Naive thymus-derived CD8-positive, alpha-beta T cell (primary cell): ENCODE measurements around the gene PIK3C2B. TPM values are rescaled to one million over a fixed set of nuclear protein-coding genes. Genes with fewer than 3 reads are reported as not detected.

Source experiments
- ATAC-seq, 2 donors: fragments of 150-1000 bp; cut with Tn5 transposase in 1 of 2; sonication (Bioruptor Pico), chemical (Tn5 transposase) in 1 of 2; 1 replicate in 1 of 2; 2 replicates in 1 of 2; pipeline ENCODE4 v1.10.0; 2021; ENCODE audit warnings: mild to moderate bottlenecking in 2 of 2, moderate library complexity in 2 of 2
- POLR2A ChIA-PET: fragments of 350-600 bp; sonication (Branson Sonifier 250); formaldehyde crosslinking; loops from one replicate; lab custom pipeline; 2021; ENCODE audit warnings: antibody characterized with exemption; lab: Charles Lee
- DNase-seq, 10 donors: peaks; one replicate each; pipeline versions ENCODE4 v3.0.0 to v3.0.0-alpha.2; 2020 to 2022
- H3K27ac Mint-ChIP-seq, 10 donors: one replicate each; pipeline ENCODE4 v1.8.0; 2020 to 2022; ENCODE audit warnings: mild to moderate bottlenecking in 10 of 10, mixed read lengths in 10 of 10, moderate library complexity in 4 of 10, inconsistent platforms in 1 of 10
- H3K27me3 Mint-ChIP-seq, 5 donors: one replicate each; pipeline ENCODE4 v1.8.0; 2021 to 2022; ENCODE audit warnings: mixed read lengths in 5 of 5
- H3K36me3 Mint-ChIP-seq, 3 donors: one replicate each; pipeline ENCODE4 v1.8.0; 2020 to 2022; ENCODE audit warnings: mixed read lengths in 3 of 3, mild to moderate bottlenecking in 2 of 3, inconsistent platforms in 1 of 3
- H3K4me1 Mint-ChIP-seq, 4 donors: one replicate each; pipeline ENCODE4 v1.8.0; 2021 to 2022; ENCODE audit warnings: mixed read lengths in 4 of 4
- H3K4me3 Mint-ChIP-seq, 10 donors: one replicate each; pipeline ENCODE4 v1.8.0; 2020 to 2022; ENCODE audit warnings: mild to moderate bottlenecking in 10 of 10, mixed read lengths in 10 of 10, moderate library complexity in 6 of 10, inconsistent platforms in 1 of 10
- H3K9me3 Mint-ChIP-seq, 9 donors: one replicate each; pipeline ENCODE4 v1.8.0; 2020 to 2022; ENCODE audit warnings: mixed read lengths in 9 of 9, mild to moderate bottlenecking in 3 of 9, inconsistent platforms in 1 of 9, moderate library complexity in 1 of 9
- polyA plus RNA-seq, 3 donors: library from polyadenylated mRNA; unstranded; fragments of 300-500 nt; fragmentation: Illumina TruSeq; gene quantifications; one replicate each; pipeline ENCODE4 v1.2.3, GENCODE V29; 2021
- total RNA-seq, 8 experiments: library from RNA in 2 of 8; stranded (reverse) in 2 of 8; gene quantifications; one replicate each; pipeline ENCODE4 v1.2.3 and lab custom pipeline; 2021 to 2026

Gene PIK3C2B
- total and polyA plus RNA-seq, 5 experiments from 2014 or later: 1.3 to 40.1 (median 2.6) TPM

GRCh38 chr1:204464187-204464631, 30.4 kb downstream of the PIK3C2B start:
- peaks cover 28 to 76% (median 62%) of the 10 kb centered on the region in 4 donors for H3K4me1 Mint-ChIP-seq
- H3K9me3 Mint-ChIP-seq: no peaks in the 10 kb centered on the region
- DNase-seq (peak in 1 of 10 donors; percentile 13), ATAC-seq (peak in 1 of 2 donors; percentile 42)
- peak overlapping the region in 5 of 10 donors; percentile 24 to 53 (median 37) for H3K27ac Mint-ChIP-seq
- no peaks in the 10 kb centered on the region for H3K27me3 Mint-ChIP-seq
- peak overlapping the region in 4 of 10 donors; percentile 18 to 37 (median 26) for H3K4me3 Mint-ChIP-seq
- H3K36me3 Mint-ChIP-seq: peaks cover 4 to 45% (median 34%) of the 10 kb centered on the region in 3 donors
- POLR2A ChIA-PET: no interaction called here

- DNase-seq (no peak), ATAC-seq (no peak)
- Mint-ChIP-seq H3K27me3 (no peaks in the 10 kb centered on the region), H3K9me3 (no peaks in the 10 kb centered on the region), H3K27ac (peak overlapping the region in 7 of 10 donors; percentile 21 to 74 (median 53)), H3K4me1 (peaks cover 28 to 78% (median 62%) of the 10 kb centered on the region in 4 donors), H3K4me3 (peak overlapping the region in 3 of 10 donors; percentile 6 to 24 (median 12)), H3K36me3 (peaks cover 4 to 43% (median 32%) of the 10 kb centered on the region in 3 donors)
- POLR2A ChIA-PET: no interaction called here
These were observed 31.2 kb downstream of the PIK3C2B start for GRCh38 chr1:204463125-204464060.

GRCh38 chr1:204462229-204462561, 32.4 kb downstream of the PIK3C2B start:
- peaks cover 30 to 82% (median 65%) of the 10 kb centered on the region in 4 donors for H3K4me1 Mint-ChIP-seq
- POLR2A ChIA-PET: interaction anchor here (1.2 kb wide), 1 partner anchor 12 kb away, joined by 4 read pairs; no protein-coding TSS in a partner anchor
- H3K9me3 Mint-ChIP-seq: no peaks in the 10 kb centered on the region
- no peak for DNase-seq
- H3K4me3 Mint-ChIP-seq: peak overlapping the region in 9 of 10 donors; percentile 36 to 79 (median 66)
- no peak for ATAC-seq
- H3K36me3 Mint-ChIP-seq: peaks cover 0 to 42% (median 27%) of the 10 kb centered on the region in 3 donors
- peak overlapping the region in 9 of 10 donors; percentile 62 to 90 (median 79) for H3K27ac Mint-ChIP-seq
- H3K27me3 Mint-ChIP-seq: no peaks in the 10 kb centered on the region

GRCh38 chr1:204461331-204462228, 33.0 kb downstream of the PIK3C2B start:
- Mint-ChIP-seq H3K27me3 (no peaks in the 10 kb centered on the region), H3K27ac (peak overlapping the region; percentile 63 to 90 (median 85)), H3K36me3 (peaks cover 0 to 44% (median 27%) of the 10 kb centered on the region in 3 donors), H3K4me3 (peak overlapping the region; percentile 33 to 79 (median 66)), H3K9me3 (no peaks in the 10 kb centered on the region), H3K4me1 (peaks cover 30 to 77% (median 63%) of the 10 kb centered on the region in 4 donors)
- ATAC-seq (peak; percentile 66 to 72), DNase-seq (peak in 2 of 10 donors; percentile 16 to 47)
- POLR2A ChIA-PET: interaction anchor here (0.6 to 1.2 kb wide), 3 partner anchors 12 to 32 kb away, joined by 4 to 5 read pairs (median 4); no protein-coding TSS in a partner anchor

- Mint-ChIP-seq H3K4me1 (peaks cover 30 to 68% (median 57%) of the 10 kb centered on the region in 4 donors), H3K9me3 (no peaks in the 10 kb centered on the region), H3K27ac (peak overlapping the region in 8 of 10 donors; percentile 35 to 90 (median 74)), H3K27me3 (no peaks in the 10 kb centered on the region), H3K36me3 (peaks cover 0 to 42% (median 26%) of the 10 kb centered on the region in 3 donors), H3K4me3 (peak overlapping the region in 1 of 10 donors; percentile 76)
- no peak for ATAC-seq
- POLR2A ChIA-PET: no interaction called here
- DNase-seq: no peak
These were observed 34.3 kb downstream of the PIK3C2B start for GRCh38 chr1:204460346-204460745.

GRCh38 chr1:204459706-204460105, 34.9 kb downstream of the PIK3C2B start:
- Mint-ChIP-seq H3K4me1 (peaks cover 25 to 64% (median 51%) of the 10 kb centered on the region in 4 donors), H3K27me3 (no peaks in the 10 kb centered on the region), H3K27ac (peak overlapping the region in 3 of 10 donors; percentile 56 to 63 (median 61)), H3K9me3 (no peaks in the 10 kb centered on the region), H3K36me3 (peaks cover 0 to 42% (median 23%) of the 10 kb centered on the region in 3 donors), H3K4me3 (peak overlapping the region in 1 of 10 donors; percentile 15)
- ATAC-seq (no peak), DNase-seq (no peak)
- POLR2A ChIA-PET: no interaction called here

- Mint-ChIP-seq H3K4me1 (peaks cover 24 to 57% (median 42%) of the 10 kb centered on the region in 4 donors), H3K27ac (peak overlapping the region in 8 of 10 donors; percentile 26 to 79 (median 37)), H3K27me3 (no peaks in the 10 kb centered on the region), H3K36me3 (peaks cover 5 to 45% (median 31%) of the 10 kb centered on the region in 3 donors), H3K9me3 (no peaks in the 10 kb centered on the region), H3K4me3 (no peak overlapping the region)
- ATAC-seq (no peak), DNase-seq (no peak)
- POLR2A ChIA-PET: interaction anchor here (1.4 to 2.9 kb wide), 2 partner anchors 36 to 55 kb away, joined by 6 to 17 read pairs; partner anchors contain the start of gene PIK3C2B
These were observed 36.9 kb downstream of the PIK3C2B start for GRCh38 chr1:204457666-204458065.

GRCh38 chr1:204456826-204457442, 37.7 kb downstream of the PIK3C2B start:
- POLR2A ChIA-PET: interaction anchor here (0.6 to 2.9 kb wide), 2 partner anchors 9 to 37 kb away, joined by 3 to 17 read pairs; partner anchors contain the start of gene PIK3C2B
- DNase-seq (no peak), ATAC-seq (no peak)
- H3K27me3 Mint-ChIP-seq: no peaks in the 10 kb centered on the region
- peak overlapping the region in 2 of 10 donors; percentile 32 to 47 for H3K4me3 Mint-ChIP-seq
- peak overlapping the region in 8 of 10 donors; percentile 9 to 82 (median 66) for H3K27ac Mint-ChIP-seq
- no peaks in the 10 kb centered on the region for H3K9me3 Mint-ChIP-seq
- peaks cover 5 to 45% (median 31%) of the 10 kb centered on the region in 3 donors for H3K36me3 Mint-ChIP-seq
- H3K4me1 Mint-ChIP-seq: peaks cover 19 to 55% (median 37%) of the 10 kb centered on the region in 4 donors

- Mint-ChIP-seq H3K27me3 (no peaks in the 10 kb centered on the region), H3K27ac (peak overlapping the region in 1 of 10 donors; percentile 32), H3K9me3 (no peaks in the 10 kb centered on the region), H3K36me3 (peaks cover 5 to 48% (median 27%) of the 10 kb centered on the region in 3 donors), H3K4me3 (no peak overlapping the region), H3K4me1 (peaks cover 11 to 51% (median 29%) of the 10 kb centered on the region in 4 donors)
- POLR2A ChIA-PET: no interaction called here
- DNase-seq (no peak), ATAC-seq (no peak)
These were observed 38.8 kb downstream of the PIK3C2B start for GRCh38 chr1:204455831-204456145.

- POLR2A ChIA-PET: interaction anchor here (0.7 to 3.5 kb wide), 3 partner anchors 10 to 168 kb away, joined by 3 to 23 read pairs (median 5); partner anchors contain the start of gene PIK3C2B
- no peak for ATAC-seq
- H3K4me3 Mint-ChIP-seq: no peak overlapping the region
- DNase-seq: no peak
- H3K9me3 Mint-ChIP-seq: no peaks in the 10 kb centered on the region
- H3K27me3 Mint-ChIP-seq: no peaks in the 10 kb centered on the region
- peaks cover 10 to 50% (median 25%) of the 10 kb centered on the region in 4 donors for H3K4me1 Mint-ChIP-seq
- H3K27ac Mint-ChIP-seq: peak overlapping the region in 7 of 10 donors; percentile 37 to 89 (median 82)
- H3K36me3 Mint-ChIP-seq: peaks cover 5 to 48% (median 21%) of the 10 kb centered on the region in 3 donors
These were observed 39.4 kb downstream of the PIK3C2B start for GRCh38 chr1:204455063-204455830.

GRCh38 chr1:204454476-204454875, 40.1 kb downstream of the PIK3C2B start:
- H3K9me3 Mint-ChIP-seq: no peaks in the 10 kb centered on the region
- DNase-seq: no peak
- POLR2A ChIA-PET: interaction anchor here (0.7 to 3.5 kb wide), 3 partner anchors 9 to 167 kb away, joined by 3 to 23 read pairs (median 5); partner anchors contain the start of gene PIK3C2B
- H3K36me3 Mint-ChIP-seq: peaks cover 5 to 43% (median 14%) of the 10 kb centered on the region in 3 donors
- ATAC-seq: no peak
- peak overlapping the region in 2 of 10 donors; percentile 39 to 45 for H3K4me3 Mint-ChIP-seq
- no peaks in the 10 kb centered on the region for H3K27me3 Mint-ChIP-seq
- peaks cover 10 to 43% (median 22%) of the 10 kb centered on the region in 4 donors for H3K4me1 Mint-ChIP-seq
- H3K27ac Mint-ChIP-seq: peak overlapping the region; percentile 37 to 89 (median 83)
